Fibroblast of villous mesenchyme (primary cell): ENCODE results near the gene LMO4. TPM values are rescaled to one million over a fixed set of nuclear protein-coding genes. Genes with fewer than 3 reads are reported as not detected.

Source experiments
- DNase-seq: peaks from one replicate; pipeline ENCODE4 v3.0.0-alpha.2; 2010; ENCODE audit warnings: low read depth
- H3K4me3 ChIP-seq: 2 replicates; pipeline ENCODE4 v1.5.1; 2011; ENCODE audit warnings: low read depth, mild to moderate bottlenecking, low read length
- total RNA-seq: library from RNA; depleted of rRNA; stranded (reverse); fragments of >200 nt; gene quantifications from 2 replicates; pipeline ENCODE4 v1.2.3, GENCODE V29; 2012
- TF ChIP-seq, protein P1 (sequence below): IDR thresholded peaks from 2 replicates; pipeline ENCODE4 v1.5.1; 2012; ENCODE audit warnings: low read depth, mild to moderate bottlenecking, low read length; ENCODE audit not compliant: insufficient read depth

Gene LMO4
- total RNA-seq, 1 donor: 70.8 TPM

DNA sequence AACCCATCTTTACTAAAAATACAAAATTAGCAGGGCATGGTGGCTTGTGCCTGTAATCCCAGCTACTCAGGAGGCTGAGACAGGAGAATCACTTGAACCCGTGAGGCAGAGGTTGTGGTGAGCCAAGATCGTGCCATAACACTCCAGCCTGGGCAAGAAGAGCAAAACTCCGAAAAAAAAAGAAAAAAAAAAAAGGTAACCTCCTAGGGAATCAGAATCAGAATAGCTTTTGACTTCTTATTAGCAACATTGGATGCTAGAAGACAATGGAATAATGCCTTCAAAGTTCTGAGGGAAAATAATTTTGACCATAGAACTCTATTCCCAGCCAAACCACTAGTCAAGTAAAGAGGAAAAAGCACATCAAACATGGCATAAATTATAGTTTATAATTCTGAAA lies 60.9 kb downstream of the LMO4 start:
- TF ChIP-seq, protein P1, sequence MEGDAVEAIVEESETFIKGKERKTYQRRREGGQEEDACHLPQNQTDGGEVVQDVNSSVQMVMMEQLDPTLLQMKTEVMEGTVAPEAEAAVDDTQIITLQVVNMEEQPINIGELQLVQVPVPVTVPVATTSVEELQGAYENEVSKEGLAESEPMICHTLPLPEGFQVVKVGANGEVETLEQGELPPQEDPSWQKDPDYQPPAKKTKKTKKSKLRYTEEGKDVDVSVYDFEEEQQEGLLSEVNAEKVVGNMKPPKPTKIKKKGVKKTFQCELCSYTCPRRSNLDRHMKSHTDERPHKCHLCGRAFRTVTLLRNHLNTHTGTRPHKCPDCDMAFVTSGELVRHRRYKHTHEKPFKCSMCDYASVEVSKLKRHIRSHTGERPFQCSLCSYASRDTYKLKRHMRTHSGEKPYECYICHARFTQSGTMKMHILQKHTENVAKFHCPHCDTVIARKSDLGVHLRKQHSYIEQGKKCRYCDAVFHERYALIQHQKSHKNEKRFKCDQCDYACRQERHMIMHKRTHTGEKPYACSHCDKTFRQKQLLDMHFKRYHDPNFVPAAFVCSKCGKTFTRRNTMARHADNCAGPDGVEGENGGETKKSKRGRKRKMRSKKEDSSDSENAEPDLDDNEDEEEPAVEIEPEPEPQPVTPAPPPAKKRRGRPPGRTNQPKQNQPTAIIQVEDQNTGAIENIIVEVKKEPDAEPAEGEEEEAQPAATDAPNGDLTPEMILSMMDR: no peak
- DNase-seq: no peak
- H3K4me3 ChIP-seq: no peak overlapping the region

DNA sequence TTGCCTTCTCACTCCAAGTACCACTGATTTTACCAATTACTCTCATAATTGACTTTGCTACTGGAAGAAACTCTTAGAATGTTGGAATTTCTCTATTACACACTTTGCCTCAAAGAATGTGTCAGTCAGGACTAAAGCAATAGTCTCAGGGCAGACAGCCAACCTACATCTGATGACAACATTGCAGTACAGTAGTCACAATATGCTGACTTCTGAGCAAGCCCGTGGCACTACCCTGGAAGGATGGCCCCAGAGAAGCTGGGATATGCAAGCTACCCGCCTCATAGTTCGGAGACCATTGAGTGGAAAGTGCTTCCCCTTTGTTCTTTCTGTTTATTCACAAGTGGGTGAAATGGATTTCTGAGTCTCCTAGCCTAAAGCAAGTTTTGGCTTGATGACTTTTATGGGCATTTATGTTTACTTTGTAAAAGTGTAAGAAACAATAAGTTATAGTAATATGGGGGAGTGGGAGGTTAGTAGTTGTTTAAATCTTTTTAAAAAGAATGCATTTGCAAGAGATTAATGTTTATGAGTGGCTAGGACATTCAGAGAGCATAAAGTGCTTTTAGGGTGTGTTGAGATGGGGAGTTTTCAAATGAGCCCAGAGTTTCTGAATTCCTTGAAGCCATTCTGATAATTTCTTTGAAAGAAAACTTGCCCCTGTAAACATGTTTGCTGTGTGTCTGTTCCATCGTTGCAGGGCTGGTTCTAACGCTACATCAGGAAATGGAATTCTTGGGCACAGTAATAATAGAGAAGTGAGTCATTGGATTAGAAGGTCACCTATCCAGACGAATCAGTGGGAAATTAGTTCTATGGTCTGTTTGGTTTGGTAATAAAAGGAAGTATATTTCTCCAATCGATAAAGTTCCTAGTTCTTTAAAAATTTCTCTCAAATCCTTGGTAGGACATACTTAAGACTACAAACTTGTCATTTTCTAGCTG lies 63.8 kb downstream of the LMO4 start:
- no peak overlapping the region for H3K4me3 ChIP-seq
- TF ChIP-seq, protein P1: no peak
- peak; percentile 24 for DNase-seq

DNA sequence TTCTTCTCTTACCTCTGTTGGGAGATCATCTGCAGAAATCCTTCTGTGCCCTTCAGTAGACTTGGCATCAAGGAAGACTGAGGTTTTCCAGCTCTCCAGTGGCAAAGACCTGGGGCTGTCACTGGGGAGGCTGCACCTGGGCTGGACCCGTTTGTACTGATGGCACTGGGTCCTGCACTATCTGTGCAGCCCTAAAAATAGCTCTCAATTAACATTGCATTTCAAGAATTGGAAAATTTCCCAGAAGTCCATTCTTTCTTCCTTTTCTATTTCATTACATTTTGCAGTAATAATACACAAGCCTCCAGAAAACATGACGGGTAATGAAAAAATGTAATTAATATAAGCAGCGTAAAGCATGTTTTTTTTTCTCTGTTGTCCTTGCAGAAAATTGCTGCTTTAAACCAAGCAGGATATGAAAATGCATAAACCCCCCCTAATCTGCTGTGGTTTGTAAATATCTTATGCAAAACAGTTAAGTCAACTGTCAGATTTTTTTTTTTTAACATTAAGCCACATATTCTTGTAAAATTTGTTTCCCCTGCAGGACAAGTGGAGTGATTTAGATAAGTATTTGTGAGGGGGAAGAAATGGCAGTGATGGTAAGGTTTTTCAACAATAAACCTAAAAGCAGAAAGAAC lies 64.9 kb downstream of the LMO4 start:
- DNase-seq: no peak
- TF ChIP-seq, protein P1: no peak
- no peak overlapping the region for H3K4me3 ChIP-seq

DNA sequence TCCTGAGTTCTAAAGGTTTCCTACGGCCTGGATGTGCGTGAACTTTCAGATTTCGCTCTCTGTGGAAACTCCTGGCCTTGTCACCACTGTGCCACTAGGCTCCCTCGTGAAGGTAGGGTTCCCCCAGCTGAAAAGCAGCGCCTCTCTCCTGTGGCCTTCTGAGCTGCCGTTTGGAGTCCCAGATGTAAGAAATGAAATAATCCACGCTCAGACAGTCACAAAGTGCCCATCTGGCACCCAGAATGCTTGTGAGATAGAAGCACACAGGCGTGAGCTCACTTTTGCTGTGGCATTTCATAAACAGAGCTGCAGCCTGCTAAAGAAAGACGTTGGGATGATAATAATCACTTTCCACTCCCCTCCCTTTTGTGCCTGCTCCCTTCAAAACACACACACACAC lies 65.8 kb downstream of the LMO4 start:
- TF ChIP-seq, protein P1: no peak

DNA sequence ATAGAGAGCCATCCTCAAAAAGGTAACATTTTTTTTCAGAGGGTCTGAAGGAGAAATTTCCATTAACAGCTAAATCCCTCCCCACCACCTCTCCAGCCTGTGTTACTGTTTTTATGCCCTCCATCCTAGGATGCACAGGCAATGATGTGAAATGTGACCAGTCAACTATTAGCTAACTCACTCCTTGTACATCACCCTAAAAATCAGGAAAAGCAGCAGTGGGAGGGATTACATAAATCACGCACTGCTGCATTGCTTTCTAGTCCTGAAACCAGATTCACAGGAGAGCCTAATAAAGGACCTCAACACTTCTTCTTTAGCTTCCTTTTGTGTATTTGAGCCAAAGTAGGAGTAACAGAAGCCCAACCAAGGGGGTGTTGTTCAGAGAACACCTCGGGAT lies 66.3 kb downstream of the LMO4 start:
- TF ChIP-seq, protein P1: no peak
- DNase-seq: no peak
- no peak overlapping the region for H3K4me3 ChIP-seq

More for the DNA sequence above, 65.8 kb downstream of the LMO4 start:
- H3K4me3 ChIP-seq: no peak overlapping the region
- DNase-seq: no peak
